Kidney (tissue), 14 donors: ENCODE measurements around the gene PRAME. TPM values are rescaled to one million over a fixed set of nuclear protein-coding genes. Genes with fewer than 3 reads are reported as not detected.
"Not testable (repeated sequence)": the region's sequence is repeated elsewhere in the genome, so short reads cannot be mapped to it uniquely, and the experiment has no call there.

Experiments
- DNase-seq, 5 donors: peaks; one replicate each; pipeline ENCODE4 v3.0.0-alpha.2; 2013 to 2020
- FAIRE-seq: peaks from 2 replicates; lab custom pipeline; 2012; peaks lifted over from hg19 to GRCh38; lab: Jason Lieb, UNC
- H3K27ac ChIP-seq, 2 donors: one replicate each; pipeline ENCODE4 v1.7.0; 2013; ENCODE audit warnings: low read depth in 2 of 2, low read length in 2 of 2, inconsistent platforms in 1 of 2
- H3K27me3 ChIP-seq: one replicate; pipeline ENCODE4 v1.7.1; 2013; ENCODE audit warnings: low read length, inconsistent platforms; ENCODE audit not compliant: control insufficient read depth, insufficient read depth
- H3K36me3 ChIP-seq, 3 donors: one replicate each; pipeline versions ENCODE4 v1.7.0 to v1.7.1; 2013; ENCODE audit warnings: low read length in 3 of 3, control low read depth in 1 of 3, inconsistent platforms in 1 of 3; ENCODE audit not compliant: insufficient read depth in 3 of 3, control insufficient read depth in 2 of 3
- H3K4me1 ChIP-seq, 3 donors: one replicate each; pipeline versions ENCODE4 v1.7.0 to v1.7.1; 2013; ENCODE audit warnings: low read length in 3 of 3, inconsistent platforms in 1 of 3, low read depth in 1 of 3; ENCODE audit not compliant: control insufficient read depth in 2 of 3, insufficient read depth in 2 of 3
- H3K4me3 ChIP-seq, 3 donors: one replicate each; pipeline versions ENCODE4 v1.7.0 to v1.8.1; 2013; ENCODE audit warnings: low read length in 3 of 3, control low read depth in 1 of 3, inconsistent platforms in 1 of 3
- H3K9ac ChIP-seq, 3 donors: one replicate each; pipeline versions ENCODE4 v1.7.0 to v1.7.1; 2013; ENCODE audit warnings: low read length in 3 of 3, control low read depth in 1 of 3, inconsistent platforms in 1 of 3
- H3K9me3 ChIP-seq, 3 donors: one replicate each; pipeline versions ENCODE4 v1.7.0 to v1.7.1; 2013; ENCODE audit warnings: low read length in 3 of 3, control low read depth in 1 of 3, inconsistent platforms in 1 of 3; ENCODE audit not compliant: control insufficient read depth in 2 of 3, insufficient read depth in 1 of 3
- intact Hi-C: fragments of 100-400 bp; cut with DNase I; formaldehyde crosslinking; loops from one replicate; pipeline ENCODE4 v1.11.1; 2022
- polyA plus RNA-seq: library from polyadenylated mRNA; stranded (reverse); fragments of 350-450 nt; fragmentation: Illumina TruSeq; extraction: RNeasy Lipid Tissue Mini Kit (QIAGEN cat#74804); gene quantifications from one replicate; pipeline ENCODE4 v1.2.3, GENCODE V29; 2014; ENCODE audit warnings: low read depth, low replicate concordance; ENCODE audit not compliant: insufficient read depth
- total RNA-seq: library from RNA; stranded (reverse); fragmentation: NEBNext Ultra II Directional; extraction: Animal tissue kit (Norgen Biotek cat#: 25700); gene quantifications from one replicate; pipeline ENCODE4 v1.2.1, GENCODE V29; 2021
- TF ChIP-seq, protein P1 (sequence below): IDR thresholded peaks from 3 replicates; pipeline ENCODE4 v1.5.1; 2012; ENCODE audit warnings: mild to moderate bottlenecking, moderate library complexity, borderline replicate concordance; ENCODE audit not compliant: insufficient read depth; ENCODE audit errors: extremely low read depth
- donor health status: control.
- donor health status: control.
- donor health status: control.
- donor health status: control.
- donor health status: control.
- donor health status: DM: yes; HTN: yes; CAD: no.
- donor health status: Normal renal cell carcinoma (clear cell type).

PRAME gene
- total and polyA plus RNA-seq, 2 donors from 2014 or later: 1.7 to 4.0 TPM

DNA sequence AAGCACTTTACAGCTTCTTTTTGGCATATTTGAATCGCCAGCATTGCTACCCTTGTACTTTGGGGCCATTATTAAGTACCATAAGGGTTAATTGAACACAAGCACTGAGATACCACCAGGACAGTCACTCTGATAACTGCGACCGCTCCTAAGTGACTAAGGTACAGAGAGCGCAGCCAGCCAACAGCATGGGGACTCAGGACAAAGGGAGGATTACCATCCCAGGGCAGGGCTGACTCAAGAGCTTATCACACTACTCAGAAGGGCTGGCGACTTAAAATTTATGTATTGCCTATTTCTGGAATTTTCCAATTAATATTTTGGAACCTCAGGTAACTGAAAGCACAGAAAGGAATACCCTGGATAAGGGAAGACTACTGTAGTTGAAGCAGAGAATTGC is 39.5 kb downstream of the PRAME start:
- H3K9ac ChIP-seq: no peak overlapping the region
- no peak for FAIRE-seq
- no peak for DNase-seq

GRCh38 chr22:22516992-22517391 is 42.1 kb downstream of the PRAME start:
- FAIRE-seq (no peak), DNase-seq (no peak)
- H3K27ac ChIP-seq: no peak overlapping the region
- H3K9ac ChIP-seq: no peak overlapping the region
- TF ChIP-seq, protein P1, sequence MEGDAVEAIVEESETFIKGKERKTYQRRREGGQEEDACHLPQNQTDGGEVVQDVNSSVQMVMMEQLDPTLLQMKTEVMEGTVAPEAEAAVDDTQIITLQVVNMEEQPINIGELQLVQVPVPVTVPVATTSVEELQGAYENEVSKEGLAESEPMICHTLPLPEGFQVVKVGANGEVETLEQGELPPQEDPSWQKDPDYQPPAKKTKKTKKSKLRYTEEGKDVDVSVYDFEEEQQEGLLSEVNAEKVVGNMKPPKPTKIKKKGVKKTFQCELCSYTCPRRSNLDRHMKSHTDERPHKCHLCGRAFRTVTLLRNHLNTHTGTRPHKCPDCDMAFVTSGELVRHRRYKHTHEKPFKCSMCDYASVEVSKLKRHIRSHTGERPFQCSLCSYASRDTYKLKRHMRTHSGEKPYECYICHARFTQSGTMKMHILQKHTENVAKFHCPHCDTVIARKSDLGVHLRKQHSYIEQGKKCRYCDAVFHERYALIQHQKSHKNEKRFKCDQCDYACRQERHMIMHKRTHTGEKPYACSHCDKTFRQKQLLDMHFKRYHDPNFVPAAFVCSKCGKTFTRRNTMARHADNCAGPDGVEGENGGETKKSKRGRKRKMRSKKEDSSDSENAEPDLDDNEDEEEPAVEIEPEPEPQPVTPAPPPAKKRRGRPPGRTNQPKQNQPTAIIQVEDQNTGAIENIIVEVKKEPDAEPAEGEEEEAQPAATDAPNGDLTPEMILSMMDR: no peak
- H3K4me3 ChIP-seq: no peak overlapping the region
- H3K9me3 ChIP-seq: no peaks in the 10 kb centered on the region
- no peaks in the 10 kb centered on the region for H3K27me3 ChIP-seq
- intact Hi-C loops: no loop called here
- no peaks in the 10 kb centered on the region for H3K36me3 ChIP-seq
- no peaks in the 10 kb centered on the region for H3K4me1 ChIP-seq

More for the DNA sequence above, 39.5 kb downstream of the PRAME start:
- H3K4me3 ChIP-seq: no peak overlapping the region
- TF ChIP-seq, protein P1: no peak
- H3K27me3 ChIP-seq: no peaks in the 10 kb centered on the region
- no peaks in the 10 kb centered on the region for H3K36me3 ChIP-seq
- no peak overlapping the region for H3K27ac ChIP-seq
- H3K4me1 ChIP-seq: no peaks in the 10 kb centered on the region
- H3K9me3 ChIP-seq: no peaks in the 10 kb centered on the region
- intact Hi-C loops: no loop called here

DNA sequence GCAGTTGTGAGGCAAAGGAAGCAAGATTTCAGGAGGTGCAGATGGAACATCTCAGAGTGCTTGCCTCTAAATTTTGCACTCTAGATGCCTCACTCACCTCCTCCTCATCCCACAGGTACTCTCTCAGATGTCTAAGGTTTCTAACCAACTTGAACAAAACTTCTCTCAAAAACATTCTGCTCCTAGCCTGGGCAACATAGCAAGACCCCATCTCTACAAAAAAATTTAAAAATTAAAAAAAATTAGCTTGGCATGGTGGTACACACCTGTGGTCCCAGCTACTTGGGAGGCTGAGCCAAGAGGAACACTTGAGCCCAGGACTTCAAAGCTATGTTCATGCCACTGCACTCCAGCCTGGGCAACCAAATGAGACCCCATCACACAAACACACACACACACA is 43.2 kb downstream of the PRAME start:
- DNase-seq (no peak), FAIRE-seq (no peak)
- intact Hi-C loops: no loop called here
- Histone ChIP-seq H3K36me3 (no peaks in the 10 kb centered on the region), H3K9ac (no peak overlapping the region), H3K27me3 (no peaks in the 10 kb centered on the region), H3K4me1 (no peaks in the 10 kb centered on the region), H3K4me3 (no peak overlapping the region), H3K27ac (no peak overlapping the region), H3K9me3 (no peaks in the 10 kb centered on the region)
- TF ChIP-seq, protein P1: no peak

- H3K9ac ChIP-seq, H3K27ac ChIP-seq, H3K36me3 ChIP-seq, H3K9me3 ChIP-seq, H3K4me3 ChIP-seq, FAIRE-seq, intact Hi-C loops, DNase-seq, H3K4me1 ChIP-seq, H3K27me3 ChIP-seq: not testable (repeated sequence)
Observed at GRCh38 chr22:22514431-22514830, 44.6 kb downstream of the PRAME start.
